ENCODE measurements around the gene SEC11A.

The SEC11A gene

GRCh38 chr15:84634228-84634837 lies 81.6 kb downstream of the SEC11A start:
- DNase-seq = no peak

GRCh38 chr15:84633311-84634227 lies 82.4 kb downstream of the SEC11A start:
- DNase-seq = peak; percentile 57

- no peak for DNase-seq
Observed at GRCh38 chr15:84631706-84632272, 84.2 kb downstream of the SEC11A start.

- no peak for DNase-seq
Observed at GRCh38 chr15:84629033-84629432, 86.9 kb downstream of the SEC11A start.

- no peak for DNase-seq
Observed at GRCh38 chr15:84625123-84625522, 90.8 kb downstream of the SEC11A start.

- DNase-seq = no peak
Observed at GRCh38 chr15:84624359-84624758, 91.6 kb downstream of the SEC11A start.

GRCh38 chr15:84621358-84621979 lies 94.5 kb downstream of the SEC11A start:
- DNase-seq = no peak

- DNase-seq = no peak
Observed at GRCh38 chr15:84620626-84621025, 95.3 kb downstream of the SEC11A start.

All from activated T-cell treated with anti-CD3 and anti-CD28 coated beads for 4 hours (primary cell).